KMS-11 (cell line): ENCODE results near the gene AUTS2.

Experiments
- H2AFZ ChIP-seq: fragments of 200-600 bp; sonication (generic); 2 replicates; pipeline ENCODE4 v1.6.1; 2016; ENCODE audit warnings: antibody characterized with exemption, mixed run types, low read depth
- H3K27ac ChIP-seq: fragments of 200-600 bp; sonication (generic); 2 replicates; pipeline ENCODE4 v1.6.1; 2016; ENCODE audit warnings: mild to moderate bottlenecking, mixed run types
- H3K27me3 ChIP-seq: fragments of 200-600 bp; sonication (generic); 2 replicates; pipeline ENCODE4 v1.6.1; 2017; ENCODE audit warnings: mild to moderate bottlenecking, low read depth, mixed run types, moderate library complexity; ENCODE audit not compliant: insufficient read depth
- H3K36me3 ChIP-seq: fragments of 200-600 bp; sonication (generic); 2 replicates; pipeline ENCODE4 v1.6.1; 2017; ENCODE audit warnings: mild to moderate bottlenecking, mixed run types; ENCODE audit not compliant: insufficient read depth
- H3K4me1 ChIP-seq: fragments of 200-600 bp; sonication (generic); 2 replicates; pipeline ENCODE4 v1.6.1; 2016; ENCODE audit warnings: mild to moderate bottlenecking, low read depth, mixed run types; ENCODE audit not compliant: poor library complexity, severe bottlenecking
- H3K4me2 ChIP-seq: fragments of 200-600 bp; sonication (generic); 2 replicates; pipeline ENCODE4 v1.7.0; 2016; ENCODE audit warnings: mild to moderate bottlenecking, mixed run types
- H3K4me3 ChIP-seq: fragments of 200-600 bp; sonication (generic); IDR thresholded peaks from 2 replicates; pipeline ENCODE4 v1.6.1; 2017; ENCODE audit warnings: low read depth, low read length, mixed read lengths; ENCODE audit not compliant: insufficient read depth
- H3K79me2 ChIP-seq: fragments of 200-600 bp; sonication (generic); 2 replicates; pipeline ENCODE4 v1.6.1; 2016; ENCODE audit warnings: low read depth, mixed run types; ENCODE audit not compliant: insufficient read depth
- H3K9ac ChIP-seq: fragments of 200-600 bp; sonication (generic); 2 replicates; pipeline ENCODE4 v1.6.1; 2016; ENCODE audit warnings: mild to moderate bottlenecking, mixed run types
- H4K20me1 ChIP-seq: fragments of 200-600 bp; sonication (generic); 2 replicates; pipeline ENCODE4 v1.6.1; 2016; ENCODE audit warnings: mild to moderate bottlenecking, mixed run types; ENCODE audit not compliant: insufficient read depth
- CTCF ChIP-seq: fragments of 200-600 bp; sonication (generic); conservative IDR thresholded peaks from 2 replicates; pipeline ENCODE4 v1.6.1; 2017; ENCODE audit warnings: low read depth, mild to moderate bottlenecking, antibody characterized with exemption, low read length, moderate library complexity, mixed read lengths

Gene AUTS2

GRCh38 chr7:70406950-70407209, 808.6 kb downstream of the AUTS2 start:
- Histone ChIP-seq H3K79me2 (no peaks in the 10 kb centered on the region), H3K4me1 (no peaks in the 10 kb centered on the region), H3K9ac (no peak overlapping the region), H3K4me2 (no peak overlapping the region), H3K4me3 (no peak overlapping the region), H3K27ac (no peak overlapping the region), H3K36me3 (no peaks in the 10 kb centered on the region), H3K27me3 (no peaks in the 10 kb centered on the region), H2AFZ (no peak overlapping the region), H4K20me1 (no peaks in the 10 kb centered on the region)
- TF ChIP-seq CTCF = no peak

- H3K4me2 ChIP-seq = no peak overlapping the region
- H3K27me3 ChIP-seq = no peaks in the 10 kb centered on the region
- H3K27ac ChIP-seq = no peak overlapping the region
- no peaks in the 10 kb centered on the region for H3K79me2 ChIP-seq
- H3K36me3 ChIP-seq = no peaks in the 10 kb centered on the region
- no peaks in the 10 kb centered on the region for H3K4me1 ChIP-seq
- H2AFZ ChIP-seq = no peak overlapping the region
- H3K9ac ChIP-seq = no peak overlapping the region
- no peak overlapping the region for H3K4me3 ChIP-seq
- TF ChIP-seq CTCF = no peak
- no peaks in the 10 kb centered on the region for H4K20me1 ChIP-seq
Measured at GRCh38 chr7:70408477-70408876, 810.2 kb downstream of the AUTS2 start.

GRCh38 chr7:70408891-70409290, 810.6 kb downstream of the AUTS2 start:
- Histone ChIP-seq H3K4me3 (no peak overlapping the region), H3K4me1 (no peaks in the 10 kb centered on the region), H3K9ac (no peak overlapping the region), H3K27me3 (no peaks in the 10 kb centered on the region), H3K36me3 (no peaks in the 10 kb centered on the region), H3K27ac (no peak overlapping the region), H2AFZ (no peak overlapping the region), H4K20me1 (no peaks in the 10 kb centered on the region), H3K79me2 (no peaks in the 10 kb centered on the region), H3K4me2 (no peak overlapping the region)
- no peak for TF ChIP-seq CTCF

GRCh38 chr7:70410134-70410750, 812.0 kb downstream of the AUTS2 start:
- Histone ChIP-seq H3K27ac (no peak overlapping the region), H3K4me2 (no peak overlapping the region), H3K36me3 (no peaks in the 10 kb centered on the region), H3K4me3 (no peak overlapping the region), H2AFZ (no peak overlapping the region), H3K79me2 (no peaks in the 10 kb centered on the region), H3K9ac (no peak overlapping the region), H3K27me3 (no peaks in the 10 kb centered on the region), H4K20me1 (no peaks in the 10 kb centered on the region), H3K4me1 (no peaks in the 10 kb centered on the region)
- TF ChIP-seq CTCF = no peak
